Measurements from ENCODE around the gene PDZRN3.

PDZRN3 gene
- 0 to 0.28 (median 0) reads per million in 18 experiments for total RNA-seq

- no peak for DNase-seq
Measured at GRCh38 chr3:73624821-73625665, at the start of gene PDZRN3. TSS of gene PDZRN3 (minus strand) at chr3:73624941.

GRCh38 chr3:73674280-73674679 is 49.5 kb upstream of the PDZRN3 start:
- DNase-seq: no peak

GRCh38 chr3:73669260-73669659 is 44.5 kb upstream of the PDZRN3 start:
- DNase-seq: no peak

GRCh38 chr3:73668391-73668790 is 43.6 kb upstream of the PDZRN3 start:
- no peak for DNase-seq

GRCh38 chr3:73667889-73668288 is 43.1 kb upstream of the PDZRN3 start:
- DNase-seq: no peak

GRCh38 chr3:73665286-73665685 is 40.5 kb upstream of the PDZRN3 start:
- no peak for DNase-seq

GRCh38 chr3:73664389-73664788 is 39.6 kb upstream of the PDZRN3 start:
- DNase-seq: no peak

- no peak for DNase-seq
Measured at GRCh38 chr3:73663495-73663894, 38.8 kb upstream of the PDZRN3 start.

GRCh38 chr3:73661265-73661664 is 36.5 kb upstream of the PDZRN3 start:
- DNase-seq: no peak

- DNase-seq: no peak
Measured at GRCh38 chr3:73658227-73658626, 33.5 kb upstream of the PDZRN3 start.

- no peak for DNase-seq
Measured at GRCh38 chr3:73657186-73657585, 32.4 kb upstream of the PDZRN3 start.

GRCh38 chr3:73656241-73656890 is 31.6 kb upstream of the PDZRN3 start:
- no peak for DNase-seq

GRCh38 chr3:73655197-73655596 is 30.5 kb upstream of the PDZRN3 start:
- no peak for DNase-seq

GRCh38 chr3:73653877-73654276 is 29.1 kb upstream of the PDZRN3 start:
- no peak for DNase-seq

- no peak for DNase-seq
Measured at GRCh38 chr3:73653351-73653750, 28.6 kb upstream of the PDZRN3 start.

GRCh38 chr3:73652896-73653295 is 28.2 kb upstream of the PDZRN3 start:
- no peak for DNase-seq

GRCh38 chr3:73637042-73637441 is 12.3 kb upstream of the PDZRN3 start:
- DNase-seq: no peak

- DNase-seq: no peak
Measured at GRCh38 chr3:73635254-73635653, 10.5 kb upstream of the PDZRN3 start.

- DNase-seq: no peak
Measured at GRCh38 chr3:73633916-73634344, 9.2 kb upstream of the PDZRN3 start.

- DNase-seq: no peak
Measured at GRCh38 chr3:73633453-73633852, 8.7 kb upstream of the PDZRN3 start.

GRCh38 chr3:73626106-73626505 is 1.4 kb upstream of the PDZRN3 start:
- no peak for DNase-seq

GRCh38 chr3:73624017-73624820 is 522 bp downstream of the PDZRN3 start:
- no peak for DNase-seq

GRCh38 chr3:73623346-73623745 is 1.4 kb downstream of the PDZRN3 start:
- DNase-seq: no peak
